NCI-H345 (cell line): ENCODE data around the gene ANKRD66.
"Not testable (repeated sequence)": the region's sequence is repeated elsewhere in the genome, so short reads cannot be mapped to it uniquely, and the experiment has no call there.

ENCODE experiments used
- DNase-seq: peaks from one replicate; lab custom pipeline; 2025; lab: John Stamatoyannopoulos, UW

ANKRD66 gene

GRCh38 chr6:46755865-46756264, 9.1 kb downstream of the ANKRD66 start:
- DNase-seq, result no peak

- DNase-seq, result no peak
Observed at GRCh38 chr6:46756469-46757213, 9.9 kb downstream of the ANKRD66 start.

- DNase-seq, result no peak
Observed at GRCh38 chr6:46757214-46757596, 10.5 kb downstream of the ANKRD66 start.

GRCh38 chr6:46758960-46759753, 12.4 kb downstream of the ANKRD66 start:
- DNase-seq, result no peak

- no peak for DNase-seq
Observed at GRCh38 chr6:46760925-46761324, 14.2 kb downstream of the ANKRD66 start.

- DNase-seq, result no peak
Observed at GRCh38 chr6:46763466-46763865, 16.7 kb downstream of the ANKRD66 start.

- DNase-seq, result not testable (repeated sequence)
Observed at GRCh38 chr6:46764280-46764679, 17.5 kb downstream of the ANKRD66 start.

- DNase-seq, result no peak
Observed at GRCh38 chr6:46764961-46765360, 18.2 kb downstream of the ANKRD66 start.

GRCh38 chr6:46772016-46772415, 25.3 kb downstream of the ANKRD66 start:
- DNase-seq, result no peak

GRCh38 chr6:46772762-46773161, 26.0 kb downstream of the ANKRD66 start:
- DNase-seq, result no peak

- no peak for DNase-seq
Observed at GRCh38 chr6:46773201-46773855, 26.6 kb downstream of the ANKRD66 start.

- not testable (repeated sequence) for DNase-seq
Observed at GRCh38 chr6:46774736-46775135, 28.0 kb downstream of the ANKRD66 start.

- DNase-seq, result no peak
Observed at GRCh38 chr6:46776070-46776712, 29.5 kb downstream of the ANKRD66 start.

- DNase-seq, result no peak
Observed at GRCh38 chr6:46777476-46778346, 31.0 kb downstream of the ANKRD66 start.

- peak; percentile 65 for DNase-seq
Observed at GRCh38 chr6:46781478-46782378, 35.0 kb downstream of the ANKRD66 start.

GRCh38 chr6:46784535-46784934, 37.8 kb downstream of the ANKRD66 start:
- no peak for DNase-seq

- DNase-seq, result no peak
Observed at GRCh38 chr6:46787871-46788540, 41.3 kb downstream of the ANKRD66 start.

- DNase-seq, result no peak
Observed at GRCh38 chr6:46788791-46789190, 42.1 kb downstream of the ANKRD66 start.

GRCh38 chr6:46789434-46790354, 43.0 kb downstream of the ANKRD66 start:
- DNase-seq, result no peak
